KOPT-K1 (cell line): ENCODE measurements around the gene SMAD2.

Experiments used
- H3K27ac ChIP-seq: fragments of 200-600 bp; sonication (generic); 2 replicates; pipeline ENCODE4 v1.5.1; 2016; ENCODE audit warnings: antibody characterized with exemption, mild to moderate bottlenecking, low read depth, low read length; ENCODE audit not compliant: poor library complexity, severe bottlenecking
- H3K36me3 ChIP-seq: fragments of 200-600 bp; sonication (generic); 2 replicates; pipeline ENCODE4 v1.5.1; 2017; ENCODE audit warnings: antibody characterized with exemption, mild to moderate bottlenecking, low read length, moderate library complexity; ENCODE audit not compliant: insufficient read depth
- H3K9me3 ChIP-seq: fragments of 200-600 bp; sonication (generic); 2 replicates; pipeline ENCODE4 v1.5.1; 2017; ENCODE audit warnings: antibody characterized with exemption, low read length, mild to moderate bottlenecking; ENCODE audit not compliant: insufficient read depth, poor library complexity, severe bottlenecking

SMAD2 gene

GRCh38 chr18:47946889-47947288 lies 16.4 kb upstream of the SMAD2 start:
- no peak overlapping the region for H3K27ac ChIP-seq
- H3K36me3 ChIP-seq = no peaks in the 10 kb centered on the region
- peaks cover 21% of the 10 kb centered on the region for H3K9me3 ChIP-seq

GRCh38 chr18:47944972-47945852 lies 14.8 kb upstream of the SMAD2 start:
- Histone ChIP-seq H3K9me3 (peaks cover 21% of the 10 kb centered on the region), H3K36me3 (no peaks in the 10 kb centered on the region), H3K27ac (no peak overlapping the region)

GRCh38 chr18:47936952-47937351 lies 6.5 kb upstream of the SMAD2 start:
- Histone ChIP-seq H3K9me3 (no peaks in the 10 kb centered on the region), H3K36me3 (no peaks in the 10 kb centered on the region), H3K27ac (peak overlapping the region; percentile 83)

- H3K9me3 ChIP-seq = no peaks in the 10 kb centered on the region
- peak overlapping the region; percentile 83 for H3K27ac ChIP-seq
- no peaks in the 10 kb centered on the region for H3K36me3 ChIP-seq
Measured at GRCh38 chr18:47935321-47936055, 5.0 kb upstream of the SMAD2 start.

- Histone ChIP-seq H3K9me3 (no peaks in the 10 kb centered on the region), H3K36me3 (no peaks in the 10 kb centered on the region), H3K27ac (peak overlapping the region; percentile 92)
Measured at GRCh38 chr18:47932603-47933002, 2.1 kb upstream of the SMAD2 start.

- no peaks in the 10 kb centered on the region for H3K36me3 ChIP-seq
- H3K9me3 ChIP-seq = no peaks in the 10 kb centered on the region
- H3K27ac ChIP-seq = peak overlapping the region; percentile 92
Measured at GRCh38 chr18:47932190-47932589, 1.7 kb upstream of the SMAD2 start.

GRCh38 chr18:47931718-47932103 lies 1.3 kb upstream of the SMAD2 start:
- no peaks in the 10 kb centered on the region for H3K36me3 ChIP-seq
- peak overlapping the region; percentile 92 for H3K27ac ChIP-seq
- no peaks in the 10 kb centered on the region for H3K9me3 ChIP-seq

- Histone ChIP-seq H3K36me3 (no peaks in the 10 kb centered on the region), H3K27ac (peak overlapping the region; percentile 92), H3K9me3 (no peaks in the 10 kb centered on the region)
Measured at GRCh38 chr18:47930931-47931717, 665 bp upstream of the SMAD2 start.

- peak overlapping the region; percentile 92 for H3K27ac ChIP-seq
- H3K36me3 ChIP-seq = no peaks in the 10 kb centered on the region
- H3K9me3 ChIP-seq = no peaks in the 10 kb centered on the region
Measured at GRCh38 chr18:47929681-47930198, 719 bp downstream of the SMAD2 start.

- Histone ChIP-seq H3K27ac (no peak overlapping the region), H3K36me3 (no peaks in the 10 kb centered on the region), H3K9me3 (no peaks in the 10 kb centered on the region)
Measured at GRCh38 chr18:47928466-47928865, 2.0 kb downstream of the SMAD2 start.

- Histone ChIP-seq H3K9me3 (no peaks in the 10 kb centered on the region), H3K36me3 (no peaks in the 10 kb centered on the region), H3K27ac (no peak overlapping the region)
Measured at GRCh38 chr18:47926101-47926850, 4.2 kb downstream of the SMAD2 start.

- H3K27ac ChIP-seq = no peak overlapping the region
- H3K9me3 ChIP-seq = no peaks in the 10 kb centered on the region
- peaks cover 4% of the 10 kb centered on the region for H3K36me3 ChIP-seq
Measured at GRCh38 chr18:47919916-47920315, 10.5 kb downstream of the SMAD2 start.

GRCh38 chr18:47917923-47918610 lies 12.4 kb downstream of the SMAD2 start:
- Histone ChIP-seq H3K27ac (no peak overlapping the region), H3K9me3 (no peaks in the 10 kb centered on the region), H3K36me3 (peaks cover 4% of the 10 kb centered on the region)

- peaks cover 4% of the 10 kb centered on the region for H3K36me3 ChIP-seq
- H3K9me3 ChIP-seq = no peaks in the 10 kb centered on the region
- H3K27ac ChIP-seq = no peak overlapping the region
Measured at GRCh38 chr18:47915930-47916329, 14.5 kb downstream of the SMAD2 start.
